NT2/D1 (cell line): ENCODE measurements around the gene ZNF133.

Experiments
- SUZ12 ChIP-seq: IDR thresholded peaks from 2 replicates; pipeline ENCODE4 v1.6.1; 2011; ENCODE audit not compliant: insufficient read length, insufficient read depth; ENCODE audit errors: extremely low read depth
- YY1 ChIP-seq: IDR thresholded peaks from 2 replicates; pipeline ENCODE4 v1.6.1; 2011; ENCODE audit not compliant: insufficient read length, insufficient read depth
- ZNF274 ChIP-seq: IDR thresholded peaks from 2 replicates; pipeline ENCODE4 v1.6.1; 2011; ENCODE audit warnings: mild to moderate bottlenecking, low read depth, low read length

- TF ChIP-seq SUZ12 (no peak), YY1 (no peak), ZNF274 (no peak)
These were observed 25.1 kb downstream of the ZNF133 start for GRCh38 chr20:18313411-18313810.
